Caco-2 (cell line): ENCODE data around the gene R3HDM2. TPM values are rescaled to one million over a fixed set of nuclear protein-coding genes. Genes with fewer than 3 reads are reported as not detected.

Experiments used
- BruUV-seq: library from RNA; stranded (reverse); fragments of 400-500 nt; replicated peaks from 2 replicates; lab custom pipeline; 2021; lab: Mats Ljungman, UMichigan
- CTCF ChIA-PET: fragments of 300-600 bp; sonication (Branson Sonifier 250); formaldehyde crosslinking; loops from one replicate; lab custom pipeline; 2022; ENCODE audit warnings: antibody characterized with exemption; lab: Charles Lee
- POLR2A ChIA-PET: fragments of 300-600 bp; sonication (Branson Sonifier 250); formaldehyde crosslinking; loops from one replicate; lab custom pipeline; 2022; ENCODE audit warnings: antibody characterized with exemption; lab: Charles Lee
- DNase-seq, 2 experiments: peaks; one replicate each; pipeline versions ENCODE4 v3.0.0 to v3.0.0-alpha.2; 2020 to 2022
- H3K27me3 ChIP-seq: replicated peaks from 2 replicates; pipeline ENCODE4 v1.6.0; 2011; ENCODE audit warnings: low read length; ENCODE audit not compliant: control insufficient read depth, insufficient read depth
- H3K36me3 ChIP-seq: 2 replicates; pipeline ENCODE4 v1.5.1; 2011; ENCODE audit warnings: low read length; ENCODE audit not compliant: control insufficient read depth, insufficient read depth
- H3K4me1 ChIP-seq: fragments of 250-450 bp; sonication (Bioruptor Pico); 2 replicates; pipeline ENCODE4 v1.5.1; 2020; ENCODE audit warnings: mild to moderate bottlenecking
- H3K4me3 ChIP-seq: 2 replicates; pipeline ENCODE4 v1.5.1; 2011; ENCODE audit warnings: low read depth, mild to moderate bottlenecking, control low read depth, low read length
- H3K9me3 ChIP-seq: fragments of 250-450 bp; sonication (Bioruptor Pico); 2 replicates; pipeline ENCODE4 v1.5.1; 2020; ENCODE audit warnings: mild to moderate bottlenecking, moderate library complexity
- H3K27ac Mint-ChIP-seq: one replicate; pipeline ENCODE4 v1.8.0; 2022; ENCODE audit warnings: mixed read lengths; ENCODE audit not compliant: unreplicated experiment
- H3K27me3 Mint-ChIP-seq: one replicate; pipeline ENCODE4 v1.8.0; 2022; ENCODE audit warnings: mixed read lengths; ENCODE audit not compliant: insufficient read depth, unreplicated experiment
- H3K36me3 Mint-ChIP-seq: one replicate; pipeline ENCODE4 v1.8.0; 2022; ENCODE audit warnings: mild to moderate bottlenecking, mixed read lengths; ENCODE audit not compliant: insufficient read depth, unreplicated experiment
- H3K4me1 Mint-ChIP-seq: one replicate; pipeline ENCODE4 v1.8.0; 2022; ENCODE audit warnings: low read depth, mixed read lengths; ENCODE audit not compliant: unreplicated experiment
- H3K4me3 Mint-ChIP-seq: one replicate; pipeline ENCODE4 v1.8.0; 2022; ENCODE audit warnings: mild to moderate bottlenecking, moderate library complexity, mixed read lengths; ENCODE audit not compliant: unreplicated experiment
- H3K9me3 Mint-ChIP-seq: one replicate; pipeline ENCODE4 v1.8.0; 2022; ENCODE audit warnings: mixed read lengths; ENCODE audit not compliant: unreplicated experiment
- CTCF ChIP-seq, 2 experiments: fragments of 200-600 bp in 1 of 2; IDR thresholded peaks; 1 replicate in 1 of 2; 2 replicates in 1 of 2; pipeline versions ENCODE4 v1.5.1 to v1.8.0; 2011 to 2022; ENCODE audit warnings: antibody characterized with exemption in 1 of 2, control low read depth in 1 of 2, inconsistent platforms in 1 of 2, low read depth in 1 of 2, low read length in 1 of 2, mild to moderate bottlenecking in 1 of 2, moderate library complexity in 1 of 2; ENCODE audit not compliant: insufficient read depth in 1 of 2, severe bottlenecking in 1 of 2, unreplicated experiment in 1 of 2
- intact Hi-C: fragments of 100-400 bp; cut with micrococcal nuclease; formaldehyde crosslinking; loops from one replicate; pipeline ENCODE4 v1.10.0; 2022; ENCODE audit not compliant: unreplicated experiment
- total RNA-seq: library from RNA; stranded (reverse); gene quantifications from 2 replicates; pipeline ENCODE4 v1.2.3, GENCODE V29; 2022

Gene R3HDM2
- total RNA-seq, 1 experiment from 2014 or later: 33.7 TPM

GRCh38 chr12:57472391-57472790 lies 41.5 kb upstream of the R3HDM2 start:
- Histone ChIP-seq H3K9me3 (no peaks in the 10 kb centered on the region), H3K27me3 (no peaks in the 10 kb centered on the region; the same call in 1 of the 2 replicates), H3K36me3 (no peaks in the 10 kb centered on the region), H3K4me1 (no peaks in the 10 kb centered on the region), H3K4me3 (no peak overlapping the region)
- no peak for TF ChIP-seq CTCF (IDR thresholded peaks at IDR 0.05; ENCODE audit: insufficient read depth in 1 of 2, low read depth in 1 of 2, low read length in 1 of 2, severe bottlenecking in 1 of 2, unreplicated experiment in 1 of 2)
- BruUV-seq: no TSS peak
- CTCF ChIA-PET: no interaction called here
- no peak overlapping the region for H3K4me3 Mint-ChIP-seq
- no peaks in the 10 kb centered on the region for H3K9me3 Mint-ChIP-seq
- H3K4me1 Mint-ChIP-seq: no peaks in the 10 kb centered on the region
- H3K27ac Mint-ChIP-seq: no peak overlapping the region
- POLR2A ChIA-PET: no interaction called here
- no peaks in the 10 kb centered on the region for H3K36me3 Mint-ChIP-seq
- DNase-seq: no peak
- H3K27me3 Mint-ChIP-seq: peaks cover 12% of the 10 kb centered on the region
- intact Hi-C loops: no loop called here

- ChIA-PET CTCF (no interaction called here), POLR2A (no interaction called here)
- no peaks in the 10 kb centered on the region for H3K36me3 Mint-ChIP-seq
- Histone ChIP-seq H3K36me3 (no peaks in the 10 kb centered on the region), H3K27me3 (no peaks in the 10 kb centered on the region; the same call in 1 of the 2 replicates), H3K4me3 (no peak overlapping the region), H3K9me3 (no peaks in the 10 kb centered on the region), H3K4me1 (no peaks in the 10 kb centered on the region)
- no peak for DNase-seq
- intact Hi-C loops: no loop called here
- no peak overlapping the region for H3K4me3 Mint-ChIP-seq
- no peak overlapping the region for H3K27ac Mint-ChIP-seq
- BruUV-seq: no TSS peak
- no peaks in the 10 kb centered on the region for H3K9me3 Mint-ChIP-seq
- H3K4me1 Mint-ChIP-seq: no peaks in the 10 kb centered on the region
- peaks cover 16% of the 10 kb centered on the region for H3K27me3 Mint-ChIP-seq
- no peak for TF ChIP-seq CTCF (IDR thresholded peaks at IDR 0.05; ENCODE audit: insufficient read depth in 1 of 2, low read depth in 1 of 2, low read length in 1 of 2, severe bottlenecking in 1 of 2, unreplicated experiment in 1 of 2)
These were observed 40.8 kb upstream of the R3HDM2 start for GRCh38 chr12:57471661-57472060.

GRCh38 chr12:57470970-57471656 lies 40.3 kb upstream of the R3HDM2 start:
- no peak for TF ChIP-seq CTCF (IDR thresholded peaks at IDR 0.05; ENCODE audit: insufficient read depth in 1 of 2, low read depth in 1 of 2, low read length in 1 of 2, severe bottlenecking in 1 of 2, unreplicated experiment in 1 of 2)
- POLR2A ChIA-PET: no interaction called here
- intact Hi-C loops: no loop called here
- H3K27ac Mint-ChIP-seq: no peak overlapping the region
- Histone ChIP-seq H3K27me3 (no peaks in the 10 kb centered on the region; the same call in 1 of the 2 replicates), H3K9me3 (no peaks in the 10 kb centered on the region), H3K36me3 (no peaks in the 10 kb centered on the region), H3K4me3 (no peak overlapping the region), H3K4me1 (no peaks in the 10 kb centered on the region)
- H3K27me3 Mint-ChIP-seq: peaks cover 16% of the 10 kb centered on the region
- H3K4me1 Mint-ChIP-seq: no peaks in the 10 kb centered on the region
- BruUV-seq: no TSS peak
- CTCF ChIA-PET: interaction anchor here (0.6 to 1.4 kb wide), 2 partner anchors 12 to 16 kb away, joined by 3 read pairs; partner anchors contain the start of gene INHBE
- H3K36me3 Mint-ChIP-seq: no peaks in the 10 kb centered on the region
- no peak overlapping the region for H3K4me3 Mint-ChIP-seq
- H3K9me3 Mint-ChIP-seq: no peaks in the 10 kb centered on the region
- DNase-seq: no peak
